ENCODE measurements around the gene HCRTR1.

HCRTR1 gene

GRCh38 chr1:31621847-31622730 lies 4.6 kb downstream of the HCRTR1 start:
- Histone ChIP-seq H3K4me3 (ENCODE audit: low read depth, low read length) (no peak overlapping the region), H3K27ac (ENCODE audit: low read depth, low read length) (no peak overlapping the region), H3K27me3 (ENCODE audit: control insufficient read depth, insufficient read depth, low read length) (peaks cover 20% of the 10 kb centered on the region), H3K9me3 (ENCODE audit: control insufficient read depth, insufficient read depth, low read depth, low read length) (no peaks in the 10 kb centered on the region), H3K4me1 (ENCODE audit: control insufficient read depth, insufficient read depth, low read length) (peaks cover 9% of the 10 kb centered on the region; the same call in 1 of the 2 replicates), H3K9ac (ENCODE audit: low read length) (no peak overlapping the region), H3K36me3 (ENCODE audit: control insufficient read depth, insufficient read depth, low read length) (no peaks in the 10 kb centered on the region)

GRCh38 chr1:31623365-31623764 lies 5.9 kb downstream of the HCRTR1 start:
- Histone ChIP-seq H3K9me3 (ENCODE audit: control insufficient read depth, insufficient read depth, low read depth, low read length) (no peaks in the 10 kb centered on the region), H3K36me3 (ENCODE audit: control insufficient read depth, insufficient read depth, low read length) (peaks cover 3% of the 10 kb centered on the region; the same call in 1 of the 2 replicates), H3K27me3 (ENCODE audit: control insufficient read depth, insufficient read depth, low read length) (peaks cover 9% of the 10 kb centered on the region), H3K27ac (ENCODE audit: low read depth, low read length) (no peak overlapping the region), H3K9ac (ENCODE audit: low read length) (no peak overlapping the region), H3K4me3 (ENCODE audit: low read depth, low read length) (no peak overlapping the region), H3K4me1 (ENCODE audit: control insufficient read depth, insufficient read depth, low read length) (peaks cover 9% of the 10 kb centered on the region; the same call in 1 of the 2 replicates)

DNA sequence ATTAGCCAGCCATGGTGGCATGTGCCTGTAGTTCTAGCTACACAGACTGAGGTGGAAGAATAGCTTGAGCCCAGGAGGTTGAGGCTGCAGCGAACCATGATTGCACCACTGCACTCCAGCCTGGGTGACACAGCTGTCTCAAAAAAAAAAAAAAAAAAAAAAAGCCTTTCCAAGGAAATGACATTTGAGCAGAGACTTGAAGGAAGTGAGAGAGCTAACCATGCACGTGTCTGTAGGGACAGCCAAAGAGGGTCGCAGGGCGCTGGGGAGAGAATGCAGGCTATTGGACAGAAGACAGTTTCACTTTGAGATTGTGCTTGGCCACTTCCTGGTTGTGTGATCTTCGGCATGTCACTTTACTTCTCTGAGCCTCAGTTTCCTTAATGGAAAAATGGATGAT lies 6.8 kb downstream of the HCRTR1 start:
- Histone ChIP-seq H3K9me3 (ENCODE audit: control insufficient read depth, insufficient read depth, low read depth, low read length) (no peaks in the 10 kb centered on the region), H3K4me3 (ENCODE audit: low read depth, low read length) (no peak overlapping the region), H3K27ac (ENCODE audit: low read depth, low read length) (no peak overlapping the region), H3K4me1 (ENCODE audit: control insufficient read depth, insufficient read depth, low read length) (peaks cover 6% of the 10 kb centered on the region; the same call in 1 of the 2 replicates), H3K27me3 (ENCODE audit: control insufficient read depth, insufficient read depth, low read length) (peaks cover under 1% of the 10 kb centered on the region; the same call in 1 of the 2 replicates), H3K36me3 (ENCODE audit: control insufficient read depth, insufficient read depth, low read length) (peaks cover 10% of the 10 kb centered on the region; the same call in 1 of the 2 replicates), H3K9ac (ENCODE audit: low read length) (no peak overlapping the region)

DNA sequence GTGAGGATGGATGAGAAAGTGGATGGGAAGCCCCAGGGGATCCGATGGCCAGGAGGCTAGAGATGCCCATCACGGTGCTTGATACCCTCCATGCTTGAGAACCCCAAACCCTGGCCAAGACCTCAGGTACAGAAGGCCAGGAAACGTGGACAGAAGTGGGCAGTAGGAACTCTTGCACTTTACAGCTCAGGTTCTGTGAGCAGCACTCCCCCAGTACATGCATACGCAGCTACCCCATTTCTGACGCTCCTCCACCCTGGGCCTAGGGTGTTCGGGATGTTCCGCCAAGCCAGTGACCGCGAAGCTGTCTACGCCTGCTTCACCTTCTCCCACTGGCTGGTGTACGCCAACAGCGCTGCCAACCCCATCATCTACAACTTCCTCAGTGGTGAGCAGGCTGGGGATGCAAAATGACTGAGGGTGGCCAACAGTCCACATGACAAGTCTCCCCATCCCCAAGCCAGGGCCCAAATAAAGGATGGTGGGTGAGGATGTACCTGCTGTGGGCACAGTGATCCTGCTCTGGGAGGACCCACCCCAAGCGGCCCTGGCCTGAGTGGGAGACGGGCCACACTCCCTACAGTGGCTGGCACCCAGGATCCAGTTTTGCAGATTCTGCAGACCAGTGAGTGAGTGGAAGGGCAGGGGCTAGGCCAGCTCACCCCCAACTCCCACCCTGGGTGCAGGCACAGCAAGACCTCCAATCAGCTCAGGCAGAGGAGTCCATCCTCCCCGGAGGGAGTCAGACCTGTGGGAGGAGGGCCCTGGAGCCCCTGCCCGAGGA lies 7.4 kb downstream of the HCRTR1 start:
- Histone ChIP-seq H3K9ac (ENCODE audit: low read length) (no peak overlapping the region), H3K9me3 (ENCODE audit: control insufficient read depth, insufficient read depth, low read depth, low read length) (no peaks in the 10 kb centered on the region), H3K4me3 (ENCODE audit: low read depth, low read length) (no peak overlapping the region), H3K27ac (ENCODE audit: low read depth, low read length) (no peak overlapping the region), H3K4me1 (ENCODE audit: control insufficient read depth, insufficient read depth, low read length) (peaks cover 6% of the 10 kb centered on the region; the same call in 1 of the 2 replicates), H3K36me3 (ENCODE audit: control insufficient read depth, insufficient read depth, low read length) (peaks cover 16% of the 10 kb centered on the region), H3K27me3 (ENCODE audit: control insufficient read depth, insufficient read depth, low read length) (no peaks in the 10 kb centered on the region)

- no peak overlapping the region for H3K9ac ChIP-seq (ENCODE audit: low read length)
- H3K27ac ChIP-seq (ENCODE audit: low read depth, low read length): no peak overlapping the region
These were observed 8.2 kb downstream of the HCRTR1 start for GRCh38 chr1:31625561-31626222.

GRCh38 chr1:31626223-31627207 lies 9.0 kb downstream of the HCRTR1 start:
- H3K9ac ChIP-seq (ENCODE audit: low read length): no peak overlapping the region
- H3K4me3 ChIP-seq (ENCODE audit: low read depth, low read length): no peak overlapping the region
- no peak overlapping the region for H3K27ac ChIP-seq (ENCODE audit: low read depth, low read length)
- H3K9me3 ChIP-seq (ENCODE audit: control insufficient read depth, insufficient read depth, low read depth, low read length): no peaks in the 10 kb centered on the region
- no peaks in the 10 kb centered on the region for H3K27me3 ChIP-seq (ENCODE audit: control insufficient read depth, insufficient read depth, low read length)
- peaks cover 32% of the 10 kb centered on the region for H3K36me3 ChIP-seq (ENCODE audit: control insufficient read depth, insufficient read depth, low read length)
- peaks cover 6% of the 10 kb centered on the region; the same call in 1 of the 2 replicates for H3K4me1 ChIP-seq (ENCODE audit: control insufficient read depth, insufficient read depth, low read length)

More at GRCh38 chr1:31625561-31626222, 8.2 kb downstream of the HCRTR1 start:
- no peaks in the 10 kb centered on the region for H3K9me3 ChIP-seq (ENCODE audit: control insufficient read depth, insufficient read depth, low read depth, low read length)
- peaks cover 6% of the 10 kb centered on the region; the same call in 1 of the 2 replicates for H3K4me1 ChIP-seq (ENCODE audit: control insufficient read depth, insufficient read depth, low read length)
- peaks cover 24% of the 10 kb centered on the region for H3K36me3 ChIP-seq (ENCODE audit: control insufficient read depth, insufficient read depth, low read length)
- H3K4me3 ChIP-seq (ENCODE audit: low read depth, low read length): no peak overlapping the region
- no peaks in the 10 kb centered on the region for H3K27me3 ChIP-seq (ENCODE audit: control insufficient read depth, insufficient read depth, low read length)

- no peaks in the 10 kb centered on the region for H3K9me3 ChIP-seq (ENCODE audit: control insufficient read depth, insufficient read depth, low read depth, low read length)
- no peaks in the 10 kb centered on the region for H3K27me3 ChIP-seq (ENCODE audit: control insufficient read depth, insufficient read depth, low read length)
- no peak overlapping the region for H3K4me3 ChIP-seq (ENCODE audit: low read depth, low read length)
- H3K36me3 ChIP-seq (ENCODE audit: control insufficient read depth, insufficient read depth, low read length): peaks cover 41% of the 10 kb centered on the region
- no peak overlapping the region for H3K27ac ChIP-seq (ENCODE audit: low read depth, low read length)
- no peak overlapping the region for H3K9ac ChIP-seq (ENCODE audit: low read length)
- H3K4me1 ChIP-seq (ENCODE audit: control insufficient read depth, insufficient read depth, low read length): peaks cover 6% of the 10 kb centered on the region; the same call in 1 of the 2 replicates
These were observed 9.9 kb downstream of the HCRTR1 start for GRCh38 chr1:31627301-31627929.

GRCh38 chr1:31627930-31628559 lies 10.6 kb downstream of the HCRTR1 start:
- no peaks in the 10 kb centered on the region for H3K27me3 ChIP-seq (ENCODE audit: control insufficient read depth, insufficient read depth, low read length)
- H3K27ac ChIP-seq (ENCODE audit: low read depth, low read length): no peak overlapping the region
- H3K4me1 ChIP-seq (ENCODE audit: control insufficient read depth, insufficient read depth, low read length): peaks cover 6% of the 10 kb centered on the region; the same call in 1 of the 2 replicates
- H3K9me3 ChIP-seq (ENCODE audit: control insufficient read depth, insufficient read depth, low read depth, low read length): no peaks in the 10 kb centered on the region
- no peak overlapping the region for H3K4me3 ChIP-seq (ENCODE audit: low read depth, low read length)
- peaks cover 47% of the 10 kb centered on the region for H3K36me3 ChIP-seq (ENCODE audit: control insufficient read depth, insufficient read depth, low read length)
- H3K9ac ChIP-seq (ENCODE audit: low read length): no peak overlapping the region

- Histone ChIP-seq H3K4me1 (ENCODE audit: control insufficient read depth, insufficient read depth, low read length) (peaks cover 6% of the 10 kb centered on the region; the same call in 1 of the 2 replicates), H3K36me3 (ENCODE audit: control insufficient read depth, insufficient read depth, low read length) (peaks cover 49% of the 10 kb centered on the region), H3K4me3 (ENCODE audit: low read depth, low read length) (no peak overlapping the region), H3K27ac (ENCODE audit: low read depth, low read length) (no peak overlapping the region), H3K27me3 (ENCODE audit: control insufficient read depth, insufficient read depth, low read length) (no peaks in the 10 kb centered on the region), H3K9me3 (ENCODE audit: control insufficient read depth, insufficient read depth, low read depth, low read length) (no peaks in the 10 kb centered on the region), H3K9ac (ENCODE audit: low read length) (no peak overlapping the region)
These were observed 11.6 kb downstream of the HCRTR1 start for GRCh38 chr1:31628931-31629556.
